Lower leg skin (tissue), 3 donors: ENCODE data around the gene PPP1R18.

ENCODE experiments used
- POLR2A ChIP-seq, 2 donors: fragments of 450-650 bp; IDR thresholded peaks; one replicate each; pipeline ENCODE4 v1.6.1; 2016 to 2017; ENCODE audit warnings: antibody characterized with exemption in 2 of 2, mild to moderate bottlenecking in 1 of 2, moderate library complexity in 1 of 2
- TF ChIP-seq, protein P1 (sequence below), 3 donors: fragments of 450-650 bp; IDR thresholded peaks; one replicate each; pipeline ENCODE4 v1.5.1; 2016; ENCODE audit warnings: antibody characterized with exemption in 3 of 3, mild to moderate bottlenecking in 3 of 3, moderate library complexity in 2 of 3

DNA sequence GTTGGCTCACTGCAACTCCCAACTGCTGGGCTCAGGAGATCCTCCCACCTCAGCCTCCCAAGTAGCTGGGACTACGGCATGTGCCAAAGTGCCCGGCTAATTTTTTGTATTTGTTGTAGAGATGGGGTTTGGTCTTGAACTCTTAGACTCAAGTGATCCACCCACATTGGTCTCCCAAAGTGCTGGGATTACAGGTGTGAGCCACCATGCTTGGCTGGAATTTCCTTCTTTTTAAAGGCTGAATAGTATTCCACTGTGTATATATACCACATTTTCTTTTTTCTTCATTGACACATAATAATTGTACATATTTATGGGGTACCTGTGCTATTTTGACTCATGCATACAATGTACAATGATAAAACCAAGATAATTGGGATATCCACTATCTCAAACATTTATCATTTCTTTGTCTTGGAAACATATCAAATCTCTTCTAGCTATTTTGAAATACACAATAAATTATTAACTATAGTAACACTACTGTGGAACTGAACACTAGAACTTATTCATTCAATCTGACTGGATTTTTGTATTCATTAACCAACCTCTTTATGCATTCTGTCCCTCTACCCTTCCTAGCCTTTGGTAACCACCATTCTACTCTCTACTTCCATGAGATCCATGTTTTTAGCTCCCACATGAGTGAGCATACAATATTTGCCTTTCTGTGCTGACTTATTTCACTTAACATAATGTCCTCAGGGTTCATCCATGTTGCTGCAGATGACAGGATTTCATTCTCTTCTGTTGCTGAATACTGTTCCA lies 22.8 kb upstream of the PPP1R18 start:
- TF ChIP-seq, protein P1, sequence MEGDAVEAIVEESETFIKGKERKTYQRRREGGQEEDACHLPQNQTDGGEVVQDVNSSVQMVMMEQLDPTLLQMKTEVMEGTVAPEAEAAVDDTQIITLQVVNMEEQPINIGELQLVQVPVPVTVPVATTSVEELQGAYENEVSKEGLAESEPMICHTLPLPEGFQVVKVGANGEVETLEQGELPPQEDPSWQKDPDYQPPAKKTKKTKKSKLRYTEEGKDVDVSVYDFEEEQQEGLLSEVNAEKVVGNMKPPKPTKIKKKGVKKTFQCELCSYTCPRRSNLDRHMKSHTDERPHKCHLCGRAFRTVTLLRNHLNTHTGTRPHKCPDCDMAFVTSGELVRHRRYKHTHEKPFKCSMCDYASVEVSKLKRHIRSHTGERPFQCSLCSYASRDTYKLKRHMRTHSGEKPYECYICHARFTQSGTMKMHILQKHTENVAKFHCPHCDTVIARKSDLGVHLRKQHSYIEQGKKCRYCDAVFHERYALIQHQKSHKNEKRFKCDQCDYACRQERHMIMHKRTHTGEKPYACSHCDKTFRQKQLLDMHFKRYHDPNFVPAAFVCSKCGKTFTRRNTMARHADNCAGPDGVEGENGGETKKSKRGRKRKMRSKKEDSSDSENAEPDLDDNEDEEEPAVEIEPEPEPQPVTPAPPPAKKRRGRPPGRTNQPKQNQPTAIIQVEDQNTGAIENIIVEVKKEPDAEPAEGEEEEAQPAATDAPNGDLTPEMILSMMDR (IDR thresholded peaks at IDR 0.05), result no peak
- no peak for TF ChIP-seq POLR2A (IDR thresholded peaks at IDR 0.05)
